ENCODE measurements around the gene FARS2.
A peak's percentile ranks its signal among the peaks of the same experiment; 100 is the strongest.

FARS2 gene

DNA sequence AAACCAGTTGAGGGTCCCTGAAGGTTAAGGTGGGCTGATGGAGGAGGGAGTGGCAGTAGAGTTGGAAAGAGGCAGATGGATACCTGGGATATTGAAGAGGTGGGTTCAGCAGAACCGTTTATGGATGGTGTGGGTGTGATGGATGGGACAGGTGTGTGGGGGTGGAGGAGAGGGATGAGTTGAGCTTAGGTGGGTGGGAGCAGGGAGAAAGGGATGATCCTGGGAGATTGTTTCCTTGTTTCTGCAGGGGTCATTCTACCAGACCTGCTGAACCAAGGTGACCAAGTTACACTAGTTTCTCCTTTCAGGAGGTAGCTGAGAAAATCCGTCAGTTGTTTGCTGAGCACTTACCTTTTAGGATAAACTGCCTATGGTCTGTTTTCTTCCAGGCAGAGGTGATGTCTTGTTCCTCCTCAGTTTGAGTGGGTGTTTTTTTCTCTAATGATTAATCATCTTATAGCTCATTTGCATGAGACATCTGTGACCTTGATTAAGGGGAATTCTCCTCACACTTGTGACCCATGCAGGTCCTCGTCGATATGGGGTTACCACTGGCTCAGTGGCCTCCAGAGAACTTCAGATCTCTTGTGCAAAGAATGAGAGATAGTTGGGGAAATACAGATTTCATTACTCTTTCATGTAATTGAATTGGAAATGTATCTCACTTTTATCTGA lies 53.0 kb downstream of the FARS2 start:
- no peak overlapping the region for H3K4me3 ChIP-seq (ENCODE audit: low read depth, low read length)
- TF ChIP-seq, protein P1, sequence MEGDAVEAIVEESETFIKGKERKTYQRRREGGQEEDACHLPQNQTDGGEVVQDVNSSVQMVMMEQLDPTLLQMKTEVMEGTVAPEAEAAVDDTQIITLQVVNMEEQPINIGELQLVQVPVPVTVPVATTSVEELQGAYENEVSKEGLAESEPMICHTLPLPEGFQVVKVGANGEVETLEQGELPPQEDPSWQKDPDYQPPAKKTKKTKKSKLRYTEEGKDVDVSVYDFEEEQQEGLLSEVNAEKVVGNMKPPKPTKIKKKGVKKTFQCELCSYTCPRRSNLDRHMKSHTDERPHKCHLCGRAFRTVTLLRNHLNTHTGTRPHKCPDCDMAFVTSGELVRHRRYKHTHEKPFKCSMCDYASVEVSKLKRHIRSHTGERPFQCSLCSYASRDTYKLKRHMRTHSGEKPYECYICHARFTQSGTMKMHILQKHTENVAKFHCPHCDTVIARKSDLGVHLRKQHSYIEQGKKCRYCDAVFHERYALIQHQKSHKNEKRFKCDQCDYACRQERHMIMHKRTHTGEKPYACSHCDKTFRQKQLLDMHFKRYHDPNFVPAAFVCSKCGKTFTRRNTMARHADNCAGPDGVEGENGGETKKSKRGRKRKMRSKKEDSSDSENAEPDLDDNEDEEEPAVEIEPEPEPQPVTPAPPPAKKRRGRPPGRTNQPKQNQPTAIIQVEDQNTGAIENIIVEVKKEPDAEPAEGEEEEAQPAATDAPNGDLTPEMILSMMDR (conservative IDR thresholded peaks at IDR 0.05; ENCODE audit: low read depth, low read length) = no peak
- no peak for DNase-seq (ENCODE audit: low read depth)

DNA sequence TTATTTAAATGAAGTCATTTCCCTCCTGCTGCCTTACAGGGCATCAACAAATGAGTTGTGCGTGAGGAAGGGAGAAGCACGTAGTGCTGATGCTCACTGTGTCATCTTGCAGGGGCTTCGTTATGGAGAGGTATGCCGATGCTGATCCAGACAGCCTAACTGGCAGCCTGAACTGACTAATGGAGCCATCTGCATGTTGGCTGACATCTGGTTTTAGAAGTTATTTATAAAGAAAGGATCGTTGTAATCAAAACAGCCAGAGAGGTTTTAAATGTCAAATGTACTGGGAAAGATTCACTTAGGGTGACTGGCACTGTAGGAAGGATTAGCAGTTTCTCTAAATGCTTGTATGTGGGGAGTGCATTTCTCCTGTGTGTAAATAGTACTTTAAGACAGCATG lies 54.6 kb downstream of the FARS2 start:
- TF ChIP-seq, protein P1 (conservative IDR thresholded peaks at IDR 0.05; ENCODE audit: low read depth, low read length) = no peak
- H3K4me3 ChIP-seq (ENCODE audit: low read depth, low read length) = no peak overlapping the region
- peak; percentile 16 for DNase-seq (ENCODE audit: low read depth)

DNA sequence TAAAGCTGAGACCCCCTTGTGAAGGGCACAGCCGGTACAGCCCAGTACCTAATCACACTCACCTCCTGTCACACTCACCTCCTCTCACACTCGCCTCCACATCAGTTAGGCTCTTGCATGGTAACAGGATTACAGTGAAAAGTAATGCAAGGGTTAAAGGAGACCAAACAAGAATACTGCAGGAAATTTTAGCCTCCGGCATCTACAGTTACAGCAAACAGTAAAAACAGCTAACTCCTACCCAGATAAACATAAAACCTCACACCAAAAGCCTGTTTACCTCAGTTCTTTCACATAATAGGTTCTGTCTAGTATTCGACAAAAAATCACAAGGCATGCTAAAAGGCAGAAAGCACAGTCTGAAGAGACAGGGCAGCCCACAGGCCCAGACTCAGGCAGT lies 55.6 kb downstream of the FARS2 start:
- TF ChIP-seq, protein P1 (conservative IDR thresholded peaks at IDR 0.05; ENCODE audit: low read depth, low read length) = no peak
- no peak for DNase-seq (ENCODE audit: low read depth)
- no peak overlapping the region for H3K4me3 ChIP-seq (ENCODE audit: low read depth, low read length)

DNA sequence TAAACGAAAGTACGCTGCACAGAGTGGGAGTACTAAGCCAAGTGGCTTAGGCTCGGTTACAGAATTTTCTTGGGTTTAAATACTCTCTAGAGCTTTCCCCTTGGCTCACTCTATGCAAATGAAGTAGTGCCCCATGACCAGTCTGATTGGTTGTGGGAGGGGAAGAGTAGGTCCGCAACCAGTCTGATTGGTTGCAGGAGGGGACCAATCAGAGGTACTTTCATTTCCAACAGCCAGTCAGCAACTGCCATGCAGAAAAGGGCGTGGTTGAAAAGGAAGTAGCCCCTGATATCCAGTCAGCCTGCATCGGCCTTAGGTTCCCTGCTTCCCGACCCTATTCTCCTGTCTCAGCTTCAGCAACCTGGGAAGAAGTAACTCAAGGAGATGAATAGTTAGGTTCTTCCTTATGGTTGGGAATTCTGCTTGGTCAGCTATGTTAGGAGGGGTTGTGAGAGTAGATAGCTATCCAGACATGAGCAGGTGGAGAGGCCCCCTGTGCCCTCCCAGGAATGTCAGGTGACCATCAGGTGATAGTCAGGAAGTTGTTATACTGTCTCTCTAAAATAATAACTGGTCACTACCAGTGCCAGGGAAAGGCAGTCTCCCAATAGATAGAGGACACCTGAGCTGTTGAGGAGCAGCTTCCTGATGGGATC lies 57.4 kb downstream of the FARS2 start:
- H3K4me3 ChIP-seq (ENCODE audit: low read depth, low read length) = no peak overlapping the region
- no peak for DNase-seq (ENCODE audit: low read depth)
- TF ChIP-seq, protein P1 (conservative IDR thresholded peaks at IDR 0.05; ENCODE audit: low read depth, low read length) = no peak

DNA sequence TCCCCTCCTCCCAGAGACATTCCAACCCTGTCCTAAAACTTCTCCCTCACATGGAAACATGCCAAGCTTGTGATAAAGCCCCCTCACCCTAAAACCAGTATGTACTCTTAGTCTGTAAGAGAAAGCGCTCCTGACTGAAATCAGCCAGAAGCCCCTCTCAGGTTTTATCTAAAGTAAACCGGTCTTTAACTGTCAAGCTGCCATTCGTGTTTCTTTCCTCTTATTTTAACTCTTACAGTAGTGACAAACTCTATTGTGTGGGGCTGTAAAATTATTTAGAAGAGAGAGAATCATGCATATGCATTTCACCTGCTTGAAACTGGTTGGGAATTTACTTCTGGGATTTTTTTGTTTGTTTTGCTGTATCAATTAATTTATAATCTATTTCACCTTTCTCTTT lies 62.7 kb downstream of the FARS2 start:
- TF ChIP-seq, protein P1 (conservative IDR thresholded peaks at IDR 0.05; ENCODE audit: low read depth, low read length) = no peak
- H3K4me3 ChIP-seq (ENCODE audit: low read depth, low read length) = no peak overlapping the region
- DNase-seq (ENCODE audit: low read depth) = no peak

DNA sequence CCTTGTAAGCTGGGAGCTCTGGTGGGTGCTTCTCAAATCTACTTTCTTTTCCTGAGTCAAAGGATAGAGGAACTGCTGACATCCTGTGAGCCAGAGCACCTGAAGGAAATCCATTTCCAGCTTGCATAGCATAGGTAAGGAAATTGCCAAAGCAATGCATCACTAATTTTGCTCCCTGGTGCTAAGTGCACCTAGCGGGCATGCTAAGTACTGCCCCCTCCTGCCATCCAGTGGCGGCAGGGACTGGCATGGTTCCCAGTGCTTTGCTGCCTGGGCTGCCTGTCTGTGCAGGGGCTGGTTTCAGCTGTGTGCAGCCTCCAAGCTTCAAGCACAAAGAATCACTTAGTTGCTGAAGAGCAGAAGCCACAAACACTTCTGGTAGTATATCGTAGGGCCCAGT lies 63.9 kb downstream of the FARS2 start:
- no peak for DNase-seq (ENCODE audit: low read depth)
- TF ChIP-seq, protein P1 (conservative IDR thresholded peaks at IDR 0.05; ENCODE audit: low read depth, low read length) = no peak
- H3K4me3 ChIP-seq (ENCODE audit: low read depth, low read length) = no peak overlapping the region
